ENCODE measurements around the gene DNAJC5G.
"Not testable (repeated sequence)": the region's sequence is repeated elsewhere in the genome, so short reads cannot be mapped to it uniquely, and the experiment has no call there.

The DNAJC5G gene

GRCh38 chr2:27313882-27314645, 38.8 kb downstream of the DNAJC5G start:
- TF ChIP-seq CTCF (IDR thresholded peaks at IDR 0.05; ENCODE audit: control insufficient read depth, insufficient read depth, low read depth, low read length, missing control alignments), result no peak
- no peak overlapping the region for H3K4me3 ChIP-seq (ENCODE audit: control insufficient read depth, low read depth, low read length)
- DNase-seq (ENCODE audit: low read depth), result no peak

- no peak for TF ChIP-seq CTCF (IDR thresholded peaks at IDR 0.05; ENCODE audit: control insufficient read depth, insufficient read depth, low read depth, low read length, missing control alignments)
- no peak for DNase-seq (ENCODE audit: low read depth)
- H3K4me3 ChIP-seq (ENCODE audit: control insufficient read depth, low read depth, low read length), result no peak overlapping the region
These were observed 39.5 kb downstream of the DNAJC5G start for GRCh38 chr2:27314709-27315108.

- DNase-seq (ENCODE audit: low read depth), result no peak
- no peak for TF ChIP-seq CTCF (IDR thresholded peaks at IDR 0.05; ENCODE audit: control insufficient read depth, insufficient read depth, low read depth, low read length, missing control alignments)
- H3K4me3 ChIP-seq (ENCODE audit: control insufficient read depth, low read depth, low read length), result no peak overlapping the region
These were observed 39.9 kb downstream of the DNAJC5G start for GRCh38 chr2:27315122-27315521.

GRCh38 chr2:27316655-27317412, 41.6 kb downstream of the DNAJC5G start:
- no peak overlapping the region for H3K4me3 ChIP-seq (ENCODE audit: control insufficient read depth, low read depth, low read length)
- DNase-seq (ENCODE audit: low read depth), result no peak
- no peak for TF ChIP-seq CTCF (IDR thresholded peaks at IDR 0.05; ENCODE audit: control insufficient read depth, insufficient read depth, low read depth, low read length, missing control alignments)

GRCh38 chr2:27319839-27320238, 44.6 kb downstream of the DNAJC5G start:
- H3K4me3 ChIP-seq (ENCODE audit: control insufficient read depth, low read depth, low read length); DNase-seq (ENCODE audit: low read depth): not testable (repeated sequence)

GRCh38 chr2:27320958-27321543, 45.8 kb downstream of the DNAJC5G start:
- H3K4me3 ChIP-seq (ENCODE audit: control insufficient read depth, low read depth, low read length), result no peak overlapping the region
- peak; percentile 97 for DNase-seq (ENCODE audit: low read depth)
- TF ChIP-seq CTCF (IDR thresholded peaks at IDR 0.05; ENCODE audit: control insufficient read depth, insufficient read depth, low read depth, low read length, missing control alignments), result peak; percentile 75

GRCh38 chr2:27322301-27322765, 47.1 kb downstream of the DNAJC5G start:
- peak overlapping the region; percentile 83 for H3K4me3 ChIP-seq (ENCODE audit: control insufficient read depth, low read depth, low read length)
- no peak for DNase-seq (ENCODE audit: low read depth)
- no peak for TF ChIP-seq CTCF (IDR thresholded peaks at IDR 0.05; ENCODE audit: control insufficient read depth, insufficient read depth, low read depth, low read length, missing control alignments)
